SK-N-SH (cell line): Measurements from ENCODE around the gene DTX2.
"Not testable (repeated sequence)": the region's sequence is repeated elsewhere in the genome, so short reads cannot be mapped to it uniquely, and the experiment has no call there.

Experiments used
- CHD2 ChIP-seq: fragments of 150-350 bp; IDR thresholded peaks from 2 replicates; pipeline ENCODE4 v1.6.1; 2018; ENCODE audit warnings: low read length; ENCODE audit not compliant: partially characterized antibody
- CTCF ChIP-seq: fragments of 200-600 bp; sonication (generic); IDR thresholded peaks from 2 replicates; pipeline ENCODE4 v1.6.1; 2017; ENCODE audit warnings: antibody characterized with exemption, mild to moderate bottlenecking, moderate library complexity
- POLR2AphosphoS5 ChIP-seq: IDR thresholded peaks from 2 replicates; pipeline ENCODE4 v1.6.1; 2012; ENCODE audit warnings: low read depth, low read length
- TEAD4 ChIP-seq: IDR thresholded peaks from 2 replicates; pipeline ENCODE4 v1.4.0; 2012; ENCODE audit warnings: mild to moderate bottlenecking, borderline replicate concordance; ENCODE audit not compliant: insufficient read depth
- USF2 ChIP-seq: fragments of 150-350 bp; IDR thresholded peaks from 2 replicates; pipeline ENCODE4 v1.6.1; 2017; ENCODE audit warnings: antibody characterized with exemption, low read length, low read depth, borderline replicate concordance

- TF ChIP-seq CTCF, TEAD4, USF2, POLR2AphosphoS5, CHD2: not testable (repeated sequence)
Measured at GRCh38 chr7:76516932-76517331, 55.4 kb downstream of the DTX2 start.
